GM21360 (cell line): ENCODE data around the gene WDR70.
A peak's percentile ranks its signal among the peaks of the same experiment; 100 is the strongest.

ENCODE experiments used
- ATAC-seq: cut with Tn5 transposase; IDR thresholded peaks from one replicate; pipeline ENCODE4 v1.9.1; 2021; ENCODE audit warnings: mild to moderate bottlenecking, moderate library complexity; ENCODE audit not compliant: unreplicated experiment

WDR70 gene

GRCh38 chr5:37717613-37718431 is 338.7 kb downstream of the WDR70 start:
- ATAC-seq = no peak

- no peak for ATAC-seq
These were observed 341.4 kb downstream of the WDR70 start for GRCh38 chr5:37720550-37720952.

- ATAC-seq = peak; percentile 68
These were observed 342.3 kb downstream of the WDR70 start for GRCh38 chr5:37721447-37721871.

GRCh38 chr5:37722236-37723161 is 343.4 kb downstream of the WDR70 start:
- peak; percentile 63 for ATAC-seq

GRCh38 chr5:37723162-37723961 is 344.2 kb downstream of the WDR70 start:
- no peak for ATAC-seq

- ATAC-seq = no peak
These were observed 345.4 kb downstream of the WDR70 start for GRCh38 chr5:37724395-37725125.

GRCh38 chr5:37725185-37725584 is 346.1 kb downstream of the WDR70 start:
- ATAC-seq = no peak

- no peak for ATAC-seq
These were observed 348.1 kb downstream of the WDR70 start for GRCh38 chr5:37727238-37727637.

GRCh38 chr5:37730896-37731455 is 351.9 kb downstream of the WDR70 start:
- ATAC-seq = no peak

- ATAC-seq = no peak
These were observed 355.0 kb downstream of the WDR70 start for GRCh38 chr5:37734114-37734513.

- ATAC-seq = no peak
These were observed 356.7 kb downstream of the WDR70 start for GRCh38 chr5:37735649-37736347.

- no peak for ATAC-seq
These were observed 357.3 kb downstream of the WDR70 start for GRCh38 chr5:37736397-37736796.

- ATAC-seq = no peak
These were observed 358.4 kb downstream of the WDR70 start for GRCh38 chr5:37737326-37738056.

GRCh38 chr5:37738057-37738691 is 359.1 kb downstream of the WDR70 start:
- peak; percentile 88 for ATAC-seq

GRCh38 chr5:37738865-37739488 is 359.9 kb downstream of the WDR70 start:
- no peak for ATAC-seq

GRCh38 chr5:37739817-37740261 is 360.7 kb downstream of the WDR70 start:
- no peak for ATAC-seq

GRCh38 chr5:37740331-37741066 is 361.4 kb downstream of the WDR70 start:
- no peak for ATAC-seq
